Measurements from ENCODE around the gene MYBL2.

MYBL2 gene

GRCh38 chr20:43723186-43723585, 56.3 kb downstream of the MYBL2 start:
- DNase-seq (ENCODE audit: low spot score): no peak

GRCh38 chr20:43723735-43724134, 56.8 kb downstream of the MYBL2 start:
- DNase-seq (ENCODE audit: low spot score): no peak

GRCh38 chr20:43724383-43724782, 57.5 kb downstream of the MYBL2 start:
- no peak for DNase-seq (ENCODE audit: low spot score)

DNA sequence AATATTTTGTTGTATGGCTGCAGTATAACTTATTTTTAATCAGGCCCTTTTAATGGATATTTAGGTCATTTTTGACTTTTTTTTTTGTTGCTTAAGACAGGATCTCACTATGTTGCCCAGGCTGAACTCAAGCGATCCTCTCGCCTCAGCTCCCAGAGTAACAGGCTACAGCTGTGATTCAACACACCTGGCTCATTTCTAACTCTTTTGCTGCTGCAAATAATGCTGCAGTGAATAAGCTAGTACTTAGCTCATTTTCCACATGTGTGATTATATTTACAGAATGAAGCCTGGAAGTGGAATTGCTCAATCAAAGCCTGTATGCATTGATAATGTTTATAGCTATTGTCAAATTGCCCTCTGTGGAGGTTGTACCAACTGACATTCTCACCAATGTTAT, 58.8 kb downstream of the MYBL2 start:
- DNase-seq (ENCODE audit: low spot score): no peak

DNA sequence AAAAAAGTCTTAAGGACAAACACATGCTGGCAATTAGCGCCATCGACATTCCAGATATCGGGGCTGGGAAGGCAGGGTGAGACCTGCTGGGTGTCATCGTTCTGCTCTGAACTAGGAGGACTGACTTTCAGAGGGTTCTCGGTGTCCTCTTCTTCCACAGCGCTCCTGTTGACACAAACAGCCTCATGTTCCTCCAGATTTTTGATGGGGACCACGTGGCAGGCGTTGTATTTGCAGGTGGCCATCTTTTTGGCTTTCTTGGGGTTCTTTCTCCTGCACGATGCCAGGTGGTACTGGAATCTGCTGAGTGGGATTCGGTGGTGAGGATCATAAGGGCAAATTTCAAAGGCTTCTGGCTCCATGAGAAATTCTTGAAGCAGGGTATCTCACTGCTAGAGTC, 59.4 kb downstream of the MYBL2 start:
- DNase-seq (ENCODE audit: low spot score): no peak

GRCh38 chr20:43726811-43727338, 60.0 kb downstream of the MYBL2 start, which contains the start of gene GTSF1L:
GTSF1L (minus strand) TSS chr20:43727002; CDS start chr20:43726694, 308 bp downstream.
- no peak for DNase-seq (ENCODE audit: low spot score)

GRCh38 chr20:43727980-43728590, 61.2 kb downstream of the MYBL2 start:
- DNase-seq (ENCODE audit: low spot score): no peak

GRCh38 chr20:43728686-43729255, 61.9 kb downstream of the MYBL2 start:
- no peak for DNase-seq (ENCODE audit: low spot score)

GRCh38 chr20:43731469-43731868, 64.6 kb downstream of the MYBL2 start:
- no peak for DNase-seq (ENCODE audit: low spot score)

- no peak for DNase-seq (ENCODE audit: low spot score)
These were observed 65.0 kb downstream of the MYBL2 start for GRCh38 chr20:43731927-43732326.

DNA sequence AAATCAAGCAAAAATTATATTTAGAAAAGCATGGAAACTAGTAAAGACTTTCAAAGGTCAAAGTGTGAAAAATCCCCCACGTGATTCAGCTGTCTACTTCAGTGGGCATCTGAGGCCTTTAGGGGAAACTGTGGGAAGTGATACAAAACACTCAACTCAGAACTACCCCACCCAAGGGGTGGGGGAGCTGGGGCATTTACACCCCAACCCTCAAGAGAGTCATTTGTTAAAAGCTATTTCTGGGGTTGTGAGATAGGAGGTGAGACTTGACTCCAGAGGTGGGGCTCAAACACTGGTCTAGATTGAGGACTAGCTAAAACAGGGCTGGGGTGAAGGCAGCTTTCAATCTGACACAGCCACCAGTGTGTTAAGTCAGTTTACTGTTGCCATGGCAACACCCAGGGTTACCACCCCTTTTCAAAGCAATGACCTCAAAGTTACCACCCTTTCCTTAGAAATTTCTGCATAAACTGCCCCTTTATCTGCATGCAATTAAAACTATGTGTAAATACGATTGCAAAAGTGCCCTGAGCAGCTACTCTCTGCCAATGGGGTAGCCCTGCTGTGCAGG, 69.8 kb downstream of the MYBL2 start:
- peak; percentile 65 for DNase-seq (ENCODE audit: low spot score)

DNA sequence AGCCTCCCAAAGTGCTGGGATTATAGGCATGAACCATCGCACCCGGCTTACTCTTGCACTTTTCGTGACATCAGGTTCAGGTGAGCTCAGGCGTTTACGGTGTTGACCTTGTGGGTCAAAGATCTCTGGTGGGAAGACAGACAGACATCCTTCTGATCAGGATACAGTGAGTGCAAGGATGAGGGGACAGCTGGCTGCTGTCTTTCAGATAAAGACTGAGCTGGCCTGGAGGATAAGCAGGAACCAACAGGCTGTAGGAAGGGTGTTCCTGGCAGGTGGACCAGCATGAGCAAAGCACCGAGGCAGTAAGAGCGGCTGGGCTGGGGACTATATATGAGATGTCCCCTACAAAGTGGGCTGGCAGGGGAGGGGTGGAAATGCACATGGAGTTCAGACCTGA, 71.0 kb downstream of the MYBL2 start:
- peak; percentile 1 for DNase-seq (ENCODE audit: low spot score)

DNA sequence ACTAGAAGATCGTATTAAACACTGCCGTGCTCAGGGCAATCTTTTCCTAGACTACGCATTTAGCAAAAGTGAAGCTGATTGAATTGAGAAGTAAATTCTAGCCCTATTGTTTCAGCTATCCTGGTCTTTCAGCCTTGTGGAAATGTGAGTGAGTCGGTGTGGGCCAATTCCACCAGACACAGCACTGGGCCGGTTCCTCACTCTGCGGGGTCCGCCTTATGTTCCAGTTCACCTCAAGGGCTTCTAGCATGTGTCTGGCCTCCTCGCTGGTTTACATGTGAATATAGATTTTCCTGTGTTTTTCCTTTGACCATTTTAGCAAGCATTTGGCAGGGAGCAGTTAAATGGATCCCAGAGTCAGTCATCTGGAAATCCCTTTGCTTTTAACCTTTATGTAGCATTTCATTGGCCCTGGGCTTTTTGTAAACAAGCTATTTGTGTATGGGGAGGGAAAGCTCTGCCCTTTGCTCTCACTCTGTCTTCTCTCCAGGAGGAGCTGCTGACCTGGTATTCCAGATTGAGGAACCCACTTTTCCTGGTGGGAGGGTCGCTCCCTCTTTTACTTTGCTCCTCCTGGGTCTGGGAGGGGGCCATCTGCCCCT, 72.3 kb downstream of the MYBL2 start:
- DNase-seq (ENCODE audit: low spot score): no peak

DNA sequence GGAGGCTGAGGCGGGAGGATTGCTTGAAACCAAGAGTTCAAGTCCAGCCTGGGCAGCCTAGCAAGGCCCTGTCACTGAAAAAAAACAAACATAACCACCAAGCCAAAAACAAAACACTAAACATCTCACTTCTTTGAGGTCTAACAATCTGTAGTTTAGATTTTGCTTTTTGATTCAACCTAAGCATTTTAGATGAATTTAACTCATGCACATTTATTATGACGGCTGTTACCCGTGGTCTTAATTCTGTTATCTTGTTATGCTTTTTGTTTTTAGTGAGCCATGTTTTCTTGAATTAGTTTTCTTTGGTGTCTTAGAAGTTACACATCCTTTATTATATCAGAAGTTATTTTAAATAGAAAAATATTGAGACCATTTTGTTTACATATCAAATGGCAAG, 73.7 kb downstream of the MYBL2 start:
- DNase-seq (ENCODE audit: low spot score): no peak

DNA sequence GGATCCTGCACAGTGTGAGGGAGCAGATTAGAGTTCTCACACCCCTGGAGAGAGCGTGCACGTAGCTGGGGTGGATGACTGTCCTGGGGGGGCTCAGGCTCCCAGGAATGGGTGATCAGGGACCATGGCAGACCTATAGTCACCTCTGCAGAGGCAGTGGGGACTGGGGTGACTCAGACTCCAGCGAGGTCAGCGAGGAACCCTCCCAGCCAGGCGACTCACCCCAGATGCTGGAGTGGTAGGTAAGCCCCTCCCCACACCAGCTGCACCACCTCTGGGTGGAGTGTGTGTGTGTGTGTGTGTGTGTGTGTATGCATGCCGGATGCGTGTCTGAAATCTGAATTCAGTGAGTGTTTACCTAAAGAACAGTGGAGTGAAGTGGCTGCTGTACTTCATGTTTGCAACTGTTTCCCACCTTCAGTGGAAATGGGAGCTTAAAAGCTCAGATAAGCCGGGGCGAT, 77.3 kb downstream of the MYBL2 start:
- no peak for DNase-seq (ENCODE audit: low spot score)

- DNase-seq (ENCODE audit: low spot score): peak; percentile 53
These were observed 78.2 kb downstream of the MYBL2 start for GRCh38 chr20:43744966-43745730.

- no peak for DNase-seq (ENCODE audit: low spot score)
These were observed 79.6 kb downstream of the MYBL2 start for GRCh38 chr20:43746344-43747137.

- no peak for DNase-seq (ENCODE audit: low spot score)
These were observed 81.4 kb downstream of the MYBL2 start for GRCh38 chr20:43748274-43748673.

DNA sequence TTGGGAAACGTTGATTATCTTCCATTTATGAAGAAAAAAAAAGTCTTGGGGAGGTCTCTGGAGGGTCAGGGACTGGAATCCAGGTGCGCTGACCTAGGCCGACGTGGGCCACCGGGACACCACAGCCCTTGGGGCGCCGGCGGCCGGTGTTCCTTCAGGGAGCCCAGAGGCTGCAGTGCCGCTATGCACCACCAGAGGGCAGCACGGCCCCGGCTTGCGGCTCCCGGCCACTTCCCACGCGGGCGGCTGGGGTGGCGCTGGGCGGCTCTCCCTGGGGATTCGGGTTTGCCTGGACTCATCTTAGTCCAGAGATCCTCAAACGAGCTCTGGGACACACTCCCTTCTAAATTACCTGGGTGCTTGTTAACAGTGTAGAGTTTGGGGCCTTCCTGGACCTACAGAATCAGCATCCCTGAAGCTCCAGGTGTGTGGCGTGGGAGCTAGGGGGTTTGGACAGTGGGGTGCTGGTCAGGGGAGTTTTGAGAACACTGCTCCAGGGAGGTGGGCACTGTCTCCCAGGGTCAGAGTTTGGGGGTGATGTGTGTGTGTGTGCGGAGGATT, 82.9 kb downstream of the MYBL2 start:
- DNase-seq (ENCODE audit: low spot score): peak; percentile 98

DNA sequence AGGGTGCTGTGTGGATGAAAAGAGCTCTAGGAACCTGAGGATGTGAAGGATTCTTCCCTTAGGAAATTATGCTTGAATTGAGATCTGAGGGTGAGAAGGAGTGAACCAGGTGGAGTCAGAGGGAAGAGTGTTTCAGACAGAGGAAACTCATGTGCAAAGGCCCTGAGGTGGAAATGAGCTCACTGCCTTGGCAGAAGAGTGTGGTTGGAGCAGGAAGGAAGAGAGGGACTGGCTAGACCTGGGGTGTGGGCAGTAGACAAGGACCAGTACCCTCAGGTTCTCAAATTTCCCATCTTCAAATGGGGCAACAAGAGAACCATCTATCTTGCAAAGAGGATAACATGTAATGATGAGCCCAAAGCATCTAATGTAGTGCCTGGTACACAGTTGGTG, 83.9 kb downstream of the MYBL2 start:
- DNase-seq (ENCODE audit: low spot score): no peak
